SK-N-SH treated with all-trans-retinoic acid at 6 μM for 48 hours (cell line): ENCODE measurements around the gene ADAMTS15.

Experiments used
- ARNTL ChIP-seq: fragments of 450-650 bp; formaldehyde crosslinking; IDR thresholded peaks from 2 replicates; pipeline ENCODE4 v1.5.0; 2020; ENCODE audit warnings: low read depth, mild to moderate bottlenecking, moderate library complexity, borderline replicate concordance
- BACH2 ChIP-seq: fragments of 250-450 bp; sonication (Bioruptor Pico); IDR thresholded peaks from 2 replicates; pipeline ENCODE4 v1.9.0; 2021; ENCODE audit warnings: mild to moderate bottlenecking, borderline replicate concordance
- CSDC2 ChIP-seq: fragments of 250-450 bp; sonication (Bioruptor Pico); IDR thresholded peaks from 2 replicates; pipeline ENCODE4 v1.5.0; 2020; ENCODE audit warnings: mild to moderate bottlenecking, moderate library complexity
- CSRNP3 ChIP-seq: fragments of 250-450 bp; sonication (Bioruptor Pico); IDR thresholded peaks from 2 replicates; pipeline ENCODE4 v1.5.1; 2021; ENCODE audit warnings: mild to moderate bottlenecking, moderate library complexity
- ESRRG ChIP-seq: fragments of 250-450 bp; sonication (Bioruptor Pico); IDR thresholded peaks from 2 replicates; pipeline ENCODE4 v1.6.1; 2021; ENCODE audit warnings: mild to moderate bottlenecking
- PPARA ChIP-seq: fragments of 250-450 bp; sonication (Bioruptor Pico); IDR thresholded peaks from 2 replicates; pipeline ENCODE4 v1.5.0; 2020; ENCODE audit warnings: mild to moderate bottlenecking, borderline replicate concordance
- RARB ChIP-seq: fragments of 250-450 bp; sonication (Bioruptor Pico); IDR thresholded peaks from 2 replicates; pipeline ENCODE4 v1.8.0; 2021; ENCODE audit warnings: mild to moderate bottlenecking, moderate library complexity
- SNAI2 ChIP-seq: fragments of 250-450 bp; sonication (Bioruptor Pico); IDR thresholded peaks from 2 replicates; pipeline ENCODE4 v1.5.0; 2020; ENCODE audit warnings: mild to moderate bottlenecking, moderate library complexity
- TCF4 ChIP-seq: fragments of 250-450 bp; sonication (Bioruptor Pico); IDR thresholded peaks from 2 replicates; pipeline ENCODE4 v1.8.0; 2021; ENCODE audit warnings: mild to moderate bottlenecking, moderate library complexity, borderline replicate concordance
- ZNF70 ChIP-seq: fragments of 450-650 bp; formaldehyde crosslinking; IDR thresholded peaks from 2 replicates; pipeline ENCODE4 v1.5.0; 2020; ENCODE audit warnings: mild to moderate bottlenecking, moderate library complexity

DNA sequence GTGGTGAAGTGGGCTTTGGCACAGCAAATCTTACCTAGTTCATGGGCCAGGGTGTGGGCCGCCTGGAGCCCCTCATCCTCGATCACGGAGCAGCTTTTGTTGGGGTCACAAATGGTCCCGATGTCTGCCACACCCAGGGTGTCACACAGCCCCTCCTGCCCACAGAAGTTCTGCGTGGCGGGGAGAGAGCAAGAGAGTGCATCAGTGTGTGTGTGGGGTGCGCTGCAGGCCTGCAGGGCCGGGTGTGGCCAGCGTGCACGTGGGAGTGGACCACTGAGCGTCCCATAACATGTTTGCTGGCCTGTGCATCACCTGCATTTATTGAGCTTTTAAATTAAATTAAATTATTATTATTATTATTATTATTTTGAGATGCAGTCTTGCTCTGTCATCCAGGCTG is 31.5 kb upstream of the ADAMTS15 start:
- no peak for TF ChIP-seq PPARA (CRISPR knock-in tag)
- no peak for TF ChIP-seq SNAI2 (CRISPR knock-in tag)
- no peak for TF ChIP-seq ESRRG (CRISPR knock-in tag)
- no peak for TF ChIP-seq ZNF70 (CRISPR knock-in tag)
- TF ChIP-seq CSDC2 (CRISPR knock-in tag): no peak
- TF ChIP-seq CSRNP3: no peak
- TF ChIP-seq BACH2 (CRISPR knock-in tag): no peak
- TF ChIP-seq ARNTL (CRISPR knock-in tag): no peak
- TF ChIP-seq RARB (CRISPR knock-in tag): no peak
- TF ChIP-seq TCF4 (CRISPR knock-in tag): no peak
